Measurements from ENCODE around the gene TMPRSS2.

TMPRSS2 gene

DNA sequence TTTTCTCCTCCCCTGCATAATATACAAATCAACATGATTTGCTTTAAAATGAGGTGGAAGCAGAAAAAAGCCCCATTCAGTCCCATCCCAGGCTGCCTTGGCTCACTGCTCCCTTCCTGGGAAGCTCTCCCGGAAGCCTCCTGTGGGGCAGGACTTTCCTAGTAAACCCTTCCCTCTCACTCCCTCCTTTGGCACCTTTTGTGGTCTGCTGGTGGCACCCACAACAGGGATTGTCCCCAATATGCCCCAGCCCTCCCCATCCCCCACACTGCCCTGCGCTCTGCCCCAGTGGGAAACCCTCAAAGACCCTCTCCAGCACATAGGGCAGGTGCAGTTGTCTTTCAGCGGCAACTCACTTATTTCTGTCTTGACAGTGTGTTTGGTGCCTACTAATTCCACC is 1.8 kb upstream of the TMPRSS2 start:
- DNase-seq (ENCODE audit: low read depth, low spot score): no peak

DNA sequence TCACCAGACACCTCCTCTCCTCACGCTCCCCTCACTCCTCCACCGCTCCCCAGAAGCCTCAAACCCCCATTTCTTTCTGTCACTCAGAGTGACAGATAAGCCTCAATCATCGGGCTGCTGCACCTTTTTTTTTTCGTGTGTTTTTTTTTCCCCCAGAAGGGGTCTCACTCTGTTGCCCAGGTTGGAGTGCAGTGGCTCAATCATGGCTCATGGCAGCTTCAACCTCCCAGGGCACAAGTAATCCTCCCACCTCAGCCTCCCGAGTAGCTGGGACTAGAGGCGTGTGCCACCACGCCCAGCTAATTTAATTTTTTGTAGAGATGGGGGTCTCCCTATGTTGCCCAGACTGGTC is 1.2 kb upstream of the TMPRSS2 start:
- no peak for DNase-seq (ENCODE audit: low read depth, low spot score)

DNA sequence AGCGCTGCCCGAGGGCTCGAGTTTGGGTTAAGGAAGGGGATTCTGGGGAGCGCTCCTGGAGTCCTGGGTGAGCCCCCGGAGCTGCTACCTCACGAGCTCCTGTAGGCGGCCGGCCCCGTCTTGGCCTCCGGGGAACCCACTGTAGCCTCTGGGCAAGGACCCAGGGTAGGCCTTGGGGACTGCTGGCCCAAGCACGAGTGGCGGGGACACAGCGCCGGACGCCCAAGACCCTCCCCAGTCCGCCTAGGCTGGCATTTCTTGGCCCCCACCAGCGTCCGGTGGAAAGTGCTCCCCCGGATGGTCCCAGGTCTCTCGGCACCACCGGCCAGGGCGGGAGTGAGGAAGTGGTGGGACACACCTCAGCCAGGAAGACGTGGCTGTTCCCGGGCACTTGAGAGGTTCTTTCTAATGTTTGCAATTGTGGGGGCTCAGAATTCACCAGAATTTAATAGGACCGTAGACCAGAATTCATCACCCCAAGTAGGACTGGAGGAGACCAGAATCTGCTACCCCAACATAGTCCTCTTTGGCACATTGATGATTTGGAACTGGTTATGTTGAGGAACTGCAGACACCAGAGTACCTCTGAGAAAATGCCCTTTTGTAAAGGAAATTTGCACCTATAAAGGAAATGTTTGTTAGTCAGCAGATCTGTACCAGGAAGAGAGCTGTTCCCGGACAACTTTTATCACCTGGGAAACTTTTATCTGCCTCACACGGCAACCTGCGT is 622 bp upstream of the TMPRSS2 start:
- peak; percentile 36 for DNase-seq (ENCODE audit: low read depth, low spot score)

- DNase-seq (ENCODE audit: low read depth, low spot score): peak; percentile 62
These were observed 1.1 kb downstream of the TMPRSS2 start for GRCh38 chr21:41506611-41507520.

DNA sequence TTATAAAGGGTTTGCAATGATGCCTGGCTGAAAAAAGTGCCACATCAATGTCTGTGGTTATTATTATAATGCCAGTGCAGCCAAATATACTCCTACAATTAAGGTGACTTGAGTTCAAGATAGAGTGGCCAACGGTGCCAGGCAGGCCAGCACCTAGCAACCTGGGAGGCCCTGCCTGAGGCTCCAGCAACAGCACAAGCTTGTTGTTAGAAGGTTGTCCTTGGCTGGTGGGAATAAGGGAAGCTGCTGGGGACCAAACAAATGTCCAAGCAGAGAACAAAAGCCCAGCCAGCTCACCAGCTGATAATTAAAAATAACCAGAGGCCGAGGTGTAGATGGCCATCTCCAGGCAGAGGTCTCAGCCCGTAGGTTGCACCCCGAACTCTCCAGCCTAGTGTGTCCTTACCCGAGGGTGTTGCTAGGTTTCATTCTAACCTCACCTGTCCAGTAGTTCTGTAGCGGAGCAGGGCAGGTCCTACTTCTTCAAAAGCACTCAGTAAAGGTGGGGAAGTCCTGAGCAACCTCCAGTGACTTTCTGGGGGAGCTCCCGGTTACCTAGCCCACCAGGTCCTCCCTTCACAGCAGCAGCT is 1.9 kb downstream of the TMPRSS2 start:
- no peak for DNase-seq (ENCODE audit: low read depth, low spot score)

- no peak for DNase-seq (ENCODE audit: low read depth, low spot score)
These were observed 3.9 kb downstream of the TMPRSS2 start for GRCh38 chr21:41504030-41504429.

DNA sequence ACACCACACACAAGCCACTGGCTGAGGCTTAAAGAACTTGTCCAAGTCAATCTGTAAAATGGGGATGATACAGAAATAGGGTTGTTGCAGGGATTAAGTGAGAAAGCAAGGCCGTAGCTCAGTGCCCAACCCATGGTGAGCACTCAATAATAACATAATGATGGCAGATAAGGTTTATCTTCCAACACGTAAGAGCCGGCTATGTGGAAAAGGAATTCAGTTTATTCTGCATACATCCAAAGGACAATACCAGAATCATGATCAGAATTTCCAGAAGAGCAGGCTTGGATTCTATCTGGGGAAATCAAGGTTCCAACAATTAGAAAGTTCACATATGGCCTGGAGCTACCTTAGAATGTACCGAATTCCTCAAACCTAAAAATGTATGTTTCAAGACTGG is 4.6 kb downstream of the TMPRSS2 start:
- DNase-seq (ENCODE audit: low read depth, low spot score): no peak

DNA sequence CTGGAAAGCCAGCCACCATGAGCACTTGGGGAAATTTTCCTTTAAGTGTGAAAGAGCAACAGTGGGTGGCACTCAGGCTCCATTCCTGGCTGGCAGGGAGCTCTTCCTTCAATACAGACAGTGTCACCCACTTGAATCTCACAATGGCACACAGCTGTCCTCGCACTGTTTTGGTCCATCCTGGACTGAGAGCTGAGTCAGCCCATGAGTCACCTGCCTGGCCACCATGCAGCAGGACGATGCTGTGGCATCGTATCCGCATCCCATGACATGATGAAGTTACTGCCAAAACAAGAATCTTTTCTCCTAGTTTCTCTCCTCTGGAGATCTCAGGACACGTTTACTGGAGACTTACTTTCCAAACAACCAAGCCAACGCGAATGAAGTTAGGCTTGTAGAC is 6.0 kb downstream of the TMPRSS2 start:
- DNase-seq (ENCODE audit: low read depth, low spot score): no peak

- DNase-seq (ENCODE audit: low read depth, low spot score): no peak
These were observed 7.0 kb downstream of the TMPRSS2 start for GRCh38 chr21:41500931-41501381.

DNA sequence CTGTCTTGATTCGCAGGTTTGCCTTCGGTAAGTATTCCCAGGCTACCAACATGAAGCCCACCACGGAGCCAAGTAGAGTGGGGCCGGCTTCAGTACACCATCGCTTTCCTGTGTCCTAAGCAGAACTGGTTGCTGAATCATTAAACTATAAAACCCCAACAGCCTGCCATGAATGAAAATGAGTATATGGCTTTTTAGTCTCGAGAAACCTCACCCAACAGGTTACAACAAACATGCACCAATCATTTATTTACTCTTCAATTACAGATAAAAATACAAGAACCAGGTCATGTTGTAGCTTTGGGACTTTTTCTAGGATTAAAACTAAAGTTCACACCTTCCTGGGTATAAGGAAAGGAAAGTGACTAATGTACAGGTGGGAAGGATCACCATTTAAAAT is 7.6 kb downstream of the TMPRSS2 start:
- no peak for DNase-seq (ENCODE audit: low read depth, low spot score)

GRCh38 chr21:41499920-41500319 is 8.0 kb downstream of the TMPRSS2 start:
- DNase-seq (ENCODE audit: low read depth, low spot score): no peak

DNA sequence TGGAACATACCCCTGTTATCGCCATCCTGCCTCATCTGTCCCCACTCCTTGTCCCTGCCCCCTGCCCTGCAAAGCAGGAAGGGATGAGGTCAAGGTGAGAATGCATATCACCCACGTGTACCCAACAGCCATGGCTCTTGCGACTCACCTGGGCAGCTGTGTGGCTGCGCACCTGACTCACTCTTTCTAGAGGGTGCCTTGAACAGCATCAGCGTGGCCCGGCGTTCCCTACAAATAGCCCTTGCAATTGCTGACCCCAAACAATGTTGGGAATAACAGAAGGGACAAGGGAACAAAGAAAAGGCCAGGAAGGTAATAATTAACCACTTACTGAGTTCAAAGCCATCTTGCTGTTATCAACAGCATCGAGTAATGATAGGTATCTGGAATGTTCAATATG is 10.2 kb downstream of the TMPRSS2 start:
- no peak for DNase-seq (ENCODE audit: low read depth, low spot score)

- no peak for DNase-seq (ENCODE audit: low read depth, low spot score)
These were observed 10.9 kb downstream of the TMPRSS2 start for GRCh38 chr21:41497008-41497407.

DNA sequence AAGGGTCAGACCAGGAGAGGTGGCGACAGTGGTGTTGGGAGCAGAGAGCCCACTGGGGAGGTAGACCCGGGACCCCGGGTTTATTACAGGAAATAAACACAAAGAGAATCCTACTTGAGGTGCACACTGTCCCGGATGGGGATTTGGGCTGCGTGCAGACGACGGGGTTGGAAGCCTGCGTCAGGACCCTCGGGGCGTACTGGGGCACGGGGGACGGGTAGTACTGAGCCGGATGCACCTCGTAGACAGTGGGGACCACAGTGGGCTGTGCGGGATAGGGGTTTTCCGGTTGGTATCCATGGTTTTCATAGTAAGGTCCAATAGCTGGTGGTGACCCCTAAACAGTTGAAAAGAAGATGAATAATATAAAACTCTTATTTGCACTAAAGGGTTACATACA is 13.7 kb downstream of the TMPRSS2 start:
- no peak for DNase-seq (ENCODE audit: low read depth, low spot score)

- DNase-seq (ENCODE audit: low read depth, low spot score): no peak
These were observed 16.5 kb downstream of the TMPRSS2 start for GRCh38 chr21:41491412-41491811.

DNA sequence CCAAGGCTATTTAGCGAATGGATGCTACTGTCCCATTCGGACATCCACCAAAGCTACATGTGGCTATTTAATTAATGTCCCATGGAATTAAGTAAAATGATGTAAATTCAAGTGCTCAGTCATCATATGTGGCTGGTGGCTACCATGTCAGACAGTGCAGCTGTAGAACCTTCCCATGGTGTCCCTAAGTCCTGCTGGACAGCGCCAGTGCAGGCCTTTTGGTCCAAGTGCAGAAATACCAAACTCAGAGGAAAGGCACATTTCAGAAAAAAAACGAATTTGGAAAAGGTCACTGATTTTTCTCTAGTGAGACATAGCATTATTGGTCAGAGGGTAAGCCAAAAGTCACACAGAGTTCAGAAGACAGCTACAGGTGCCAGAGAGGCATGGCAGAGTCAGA is 17.6 kb downstream of the TMPRSS2 start:
- no peak for DNase-seq (ENCODE audit: low read depth, low spot score)

- no peak for DNase-seq (ENCODE audit: low read depth, low spot score)
These were observed 18.6 kb downstream of the TMPRSS2 start for GRCh38 chr21:41489329-41489728.

DNA sequence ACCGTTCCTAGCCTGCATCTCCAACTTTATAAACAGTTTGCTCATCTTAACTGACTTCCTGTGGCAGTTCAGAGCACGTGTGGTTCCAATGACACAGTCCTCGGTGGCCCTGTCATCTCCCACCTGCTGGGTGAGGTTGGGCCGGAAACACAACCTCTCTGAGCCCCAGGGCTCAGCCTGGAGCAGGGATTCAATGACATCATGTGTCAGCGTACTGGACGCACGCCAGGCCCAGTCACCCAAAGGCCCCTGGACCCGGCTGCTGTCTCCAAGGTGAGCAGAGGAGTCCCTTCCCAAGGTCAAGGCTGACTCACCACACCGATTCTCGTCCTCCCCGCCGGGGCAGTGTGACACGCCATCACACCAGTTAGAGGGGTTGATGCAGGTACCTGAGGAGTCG is 19.9 kb downstream of the TMPRSS2 start:
- no peak for DNase-seq (ENCODE audit: low read depth, low spot score)

DNA sequence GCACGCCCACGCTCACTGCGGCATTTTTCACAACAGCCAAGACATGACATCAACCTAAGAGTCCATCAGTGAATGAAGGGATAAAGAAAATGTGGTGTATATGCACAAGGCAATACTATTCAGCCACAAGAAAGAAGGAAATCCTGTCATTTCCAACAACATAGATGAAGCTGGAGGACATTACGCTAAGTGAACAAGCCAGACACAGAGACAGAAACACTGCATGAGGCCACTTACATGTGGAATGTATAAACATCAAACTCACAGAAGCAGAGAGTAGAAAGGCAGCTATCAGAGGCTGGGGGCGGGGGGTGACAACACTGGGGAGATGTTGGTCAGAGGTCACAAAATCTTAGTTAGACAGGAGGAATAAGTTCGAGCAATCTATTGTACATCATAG is 20.9 kb downstream of the TMPRSS2 start:
- no peak for DNase-seq (ENCODE audit: low read depth, low spot score)

GRCh38 chr21:41483973-41484372 is 24.0 kb downstream of the TMPRSS2 start:
- DNase-seq (ENCODE audit: low read depth, low spot score): no peak

- DNase-seq (ENCODE audit: low read depth, low spot score): no peak
These were observed 24.5 kb downstream of the TMPRSS2 start for GRCh38 chr21:41483415-41483814.

- DNase-seq (ENCODE audit: low read depth, low spot score): no peak
These were observed 25.0 kb downstream of the TMPRSS2 start for GRCh38 chr21:41482980-41483379.

DNA sequence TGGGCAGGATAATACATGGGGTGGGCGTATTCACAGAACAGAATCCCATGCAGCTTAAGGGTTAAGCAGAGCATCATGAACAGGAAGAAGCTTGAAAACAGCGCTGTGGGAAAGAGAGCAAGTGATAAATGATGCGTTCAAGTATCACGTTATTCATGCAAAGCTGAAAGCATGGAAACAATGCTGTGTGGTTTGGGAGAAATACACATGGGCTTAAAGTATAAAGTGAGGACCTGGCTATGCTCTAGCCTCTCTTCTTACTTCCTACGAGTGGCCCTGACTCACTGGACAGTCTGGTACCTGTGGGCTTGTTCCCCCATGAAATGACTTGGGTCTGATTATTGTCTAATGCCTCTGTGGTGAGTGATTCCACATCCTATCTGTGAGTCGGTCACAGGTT is 25.7 kb downstream of the TMPRSS2 start:
- DNase-seq (ENCODE audit: low read depth, low spot score): no peak

All from ELF-1 (cell line).